Stimulated activated CD8-positive, alpha-beta memory T cell treated with anti-CD3 and anti-CD28 coated beads, Interleukin-12 subunit alpha, Interleukin-12 subunit beta, amount 100 ng/mL, for 1 hour (primary cell): Measurements from ENCODE around the gene ZEB2.

Source experiments
- DNase-seq: peaks from one replicate; pipeline ENCODE4 v3.0.0-alpha.2; 2020; ENCODE audit warnings: low read depth

Gene ZEB2

DNA sequence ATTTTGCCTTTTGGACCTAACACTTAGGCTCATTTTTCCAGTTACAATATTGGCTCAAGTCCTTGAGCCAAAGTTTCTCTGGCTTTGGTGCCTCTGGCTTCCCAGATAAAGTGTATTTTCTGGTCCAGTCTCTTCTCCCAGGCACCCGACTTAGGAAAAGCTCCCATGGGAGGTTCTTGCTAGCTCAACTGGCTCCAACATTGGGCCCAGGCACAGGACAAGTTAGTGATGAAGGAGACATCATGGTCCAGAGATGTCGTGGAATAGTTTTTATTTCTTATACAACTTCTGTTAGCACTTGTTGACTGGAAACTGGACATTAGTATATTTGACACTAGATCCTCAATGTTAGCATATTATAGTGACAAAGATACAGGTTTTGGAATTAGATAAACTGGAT is 8.2 kb upstream of the ZEB2 start:
- DNase-seq: no peak

DNA sequence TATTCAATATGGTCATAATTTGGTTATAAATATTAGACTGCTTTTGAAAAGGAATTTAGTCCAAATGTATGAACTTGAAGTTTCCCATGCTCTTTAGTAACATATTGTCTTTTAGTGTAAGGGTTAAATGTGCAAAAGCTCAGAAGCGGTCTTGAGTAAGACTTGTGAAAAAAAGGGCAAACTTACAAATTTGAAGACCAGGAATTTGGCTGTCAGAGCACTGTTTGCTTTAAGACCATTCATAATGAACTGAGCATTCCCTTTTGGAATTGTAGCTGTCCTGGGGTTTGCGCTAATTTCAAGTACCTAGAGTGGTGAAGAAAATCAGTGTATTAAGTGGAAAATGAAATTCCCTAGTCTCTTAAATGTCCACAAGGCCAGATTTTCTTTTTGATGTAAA is 6.9 kb upstream of the ZEB2 start:
- DNase-seq: no peak

DNA sequence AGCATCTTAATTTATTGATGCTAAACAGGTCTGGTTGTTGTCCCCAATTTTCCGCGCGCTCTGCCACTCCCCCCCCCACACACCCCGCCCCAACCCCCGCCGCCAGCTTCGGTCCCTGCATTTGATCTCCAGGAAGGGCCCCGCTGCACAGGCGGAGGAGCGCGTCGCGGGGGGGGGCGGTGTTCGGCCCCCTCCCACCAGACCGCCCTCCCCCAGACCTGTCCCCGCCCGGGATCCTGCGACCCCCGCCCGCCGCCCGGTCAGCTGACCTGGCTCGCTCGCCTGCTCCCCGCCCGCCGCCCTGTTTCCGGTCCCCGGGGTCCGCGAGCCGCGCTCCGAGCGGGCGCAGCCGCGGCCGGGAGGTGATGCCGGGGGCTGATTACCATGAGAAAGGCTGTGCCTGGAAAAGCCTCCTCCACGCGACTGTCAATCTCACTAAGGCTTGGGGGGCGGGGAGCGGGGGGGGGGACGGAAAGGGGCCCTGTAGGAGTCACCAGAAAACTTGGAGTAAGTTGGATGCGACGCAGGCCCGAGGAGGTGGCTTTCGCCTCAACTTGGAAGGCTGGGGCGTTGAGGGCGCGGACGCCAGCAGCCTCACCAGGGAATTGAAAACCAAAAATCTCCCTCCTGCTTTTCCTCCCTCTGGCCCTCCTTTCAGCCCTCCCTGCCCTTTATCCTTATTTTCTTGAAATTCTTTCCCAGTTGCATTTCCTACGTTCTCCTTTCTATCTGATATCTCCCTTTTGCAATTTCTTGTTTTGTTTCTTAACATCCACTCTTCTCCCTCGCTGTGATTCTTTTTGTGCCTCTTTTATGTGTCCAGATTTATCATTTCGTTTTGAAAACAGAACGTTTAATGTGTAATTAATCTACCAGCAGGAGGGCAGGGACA is 4.4 kb upstream of the ZEB2 start:
- DNase-seq: no peak

DNA sequence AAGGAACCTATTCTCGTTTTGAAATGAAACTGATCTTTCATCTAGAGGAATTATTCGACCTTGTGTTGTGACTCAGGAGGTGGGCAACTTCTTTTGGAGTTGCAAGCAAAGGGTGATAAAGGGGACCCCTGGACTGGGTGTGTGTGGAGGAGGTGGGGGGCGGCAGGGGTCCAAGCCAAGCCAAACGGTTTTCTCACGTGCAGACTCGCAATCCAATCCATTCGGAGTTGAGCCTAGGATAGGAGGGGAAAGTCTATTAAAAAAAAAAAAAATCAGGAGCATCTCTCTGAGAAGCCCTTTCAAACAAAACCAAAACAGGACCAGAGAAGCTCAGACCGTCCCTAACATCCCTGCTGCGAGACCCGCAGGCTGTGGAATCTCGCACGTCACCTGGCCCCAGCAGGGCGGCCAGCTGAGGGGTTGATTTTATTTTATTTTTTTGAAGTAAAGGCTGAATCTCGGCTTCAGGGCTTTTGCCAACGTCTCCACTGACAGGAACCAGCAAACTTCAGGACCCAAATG is 3.7 kb upstream of the ZEB2 start:
- DNase-seq: no peak

DNA sequence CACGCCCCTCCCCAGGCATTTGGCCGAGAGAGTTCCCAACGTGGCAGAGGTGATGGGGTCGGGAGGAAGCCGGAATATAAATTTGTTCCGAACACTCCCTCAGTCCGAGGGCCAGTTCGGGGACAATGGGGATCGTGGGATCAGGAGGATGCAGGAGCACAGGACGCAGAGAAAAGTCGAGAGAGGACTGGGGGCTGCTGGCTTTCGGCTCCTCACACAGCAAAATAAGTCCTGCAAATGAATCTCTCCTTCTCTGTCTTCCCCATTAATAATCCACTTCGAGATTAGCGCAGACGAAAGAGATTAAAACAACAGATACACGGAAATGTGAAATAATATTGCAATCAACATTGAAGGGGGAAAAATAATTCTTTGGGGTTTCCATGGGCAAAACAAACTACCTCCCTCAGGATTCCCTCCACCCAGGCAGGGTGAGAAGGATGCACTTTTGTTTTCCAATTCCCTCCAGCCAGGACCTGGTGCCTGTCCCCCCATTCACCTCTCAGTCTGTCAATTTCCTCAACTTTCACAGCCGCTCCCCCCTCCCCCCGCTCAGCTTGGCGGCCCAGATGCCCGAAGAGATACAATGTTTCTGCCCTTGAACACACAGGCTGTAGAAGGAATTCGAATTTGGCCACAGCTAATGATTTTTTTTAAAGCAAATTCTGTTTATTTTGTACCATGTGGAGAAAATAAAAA is 3.1 kb upstream of the ZEB2 start:
- DNase-seq: no peak

DNA sequence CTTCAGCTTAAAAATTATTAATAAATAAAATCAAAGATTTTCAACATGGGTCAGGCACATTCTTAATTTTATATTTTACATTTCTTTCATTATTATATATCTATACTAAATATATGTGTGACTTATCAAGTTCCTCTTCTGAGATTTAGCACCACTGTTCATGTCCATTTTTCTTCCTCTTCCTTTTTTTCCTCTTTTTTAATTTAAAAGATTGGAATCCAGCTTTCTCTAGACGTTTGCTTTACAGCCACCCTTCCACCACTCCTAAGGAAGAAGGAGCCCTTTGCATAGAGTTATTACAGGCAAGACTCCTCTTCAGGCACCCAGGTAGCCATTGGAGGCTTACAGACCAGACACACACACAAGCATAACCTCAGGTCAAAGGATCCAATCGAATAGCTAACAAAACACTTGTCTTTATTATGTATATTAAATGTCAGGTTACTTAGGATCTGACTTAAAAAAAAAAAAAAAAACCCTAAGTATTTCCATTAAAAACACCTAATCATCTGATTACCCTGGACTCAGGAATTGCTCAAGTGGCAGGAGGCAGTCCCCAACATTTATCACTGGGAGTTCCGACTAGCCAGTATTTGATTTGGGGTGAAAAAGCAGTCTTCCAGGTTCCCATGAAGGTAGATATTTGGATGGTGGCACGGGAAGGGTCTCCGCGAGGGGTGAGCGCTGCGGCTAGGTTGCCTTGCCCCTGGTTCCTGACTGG is 2.4 kb upstream of the ZEB2 start:
- no peak for DNase-seq

DNA sequence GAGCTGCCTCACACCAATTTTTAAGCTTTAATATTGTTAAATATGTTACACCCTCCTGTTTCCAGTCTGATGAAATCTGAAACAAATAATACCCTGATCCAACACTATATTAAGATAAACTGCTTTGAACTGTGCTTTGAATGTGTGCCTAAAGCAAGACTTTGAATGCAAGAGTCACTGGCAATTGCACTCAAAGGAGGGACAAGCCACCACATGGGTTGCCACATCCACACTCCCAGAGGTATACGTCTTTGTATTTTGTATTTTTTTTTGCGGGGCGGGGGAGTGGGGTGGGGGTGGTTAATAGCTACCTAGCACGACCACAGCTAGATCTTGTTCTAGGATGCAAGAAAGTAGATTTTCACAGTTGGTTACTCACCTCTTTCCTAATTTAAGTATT is 1.8 kb upstream of the ZEB2 start:
- DNase-seq: no peak

DNA sequence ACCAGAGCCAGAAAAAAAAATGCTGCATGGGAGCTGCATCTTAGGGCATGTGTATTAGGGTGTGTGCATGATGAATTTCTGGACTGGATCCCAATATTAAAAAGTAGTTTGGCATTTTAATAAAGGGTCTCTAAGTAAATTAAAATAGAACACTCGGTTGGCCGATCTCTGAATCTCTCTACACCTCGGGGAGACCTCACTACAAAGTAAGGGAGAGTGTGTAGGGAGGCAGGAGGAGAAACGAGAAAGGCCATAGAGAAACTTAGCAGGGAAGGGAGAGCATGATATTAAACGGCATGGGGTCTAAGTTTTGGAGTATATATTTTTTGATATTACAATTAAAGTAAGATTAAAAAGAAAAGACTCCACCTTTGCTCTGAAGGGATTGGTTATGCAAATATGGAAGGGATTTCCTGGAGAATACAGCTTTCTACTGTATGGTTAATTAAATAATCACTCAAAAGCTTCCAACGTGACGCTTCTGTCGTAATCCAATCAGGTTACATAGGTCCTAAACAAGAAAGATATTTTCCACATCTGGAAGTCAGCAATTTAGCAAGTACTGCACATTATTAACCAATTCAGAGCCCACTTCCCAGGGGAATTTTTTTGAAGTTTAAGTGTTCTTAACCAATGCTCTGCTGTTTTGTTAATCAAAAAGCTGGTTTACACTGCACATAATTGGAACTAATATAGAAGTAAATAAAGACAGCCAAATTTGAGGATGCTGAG is 1.0 kb upstream of the ZEB2 start:
- DNase-seq: no peak

DNA sequence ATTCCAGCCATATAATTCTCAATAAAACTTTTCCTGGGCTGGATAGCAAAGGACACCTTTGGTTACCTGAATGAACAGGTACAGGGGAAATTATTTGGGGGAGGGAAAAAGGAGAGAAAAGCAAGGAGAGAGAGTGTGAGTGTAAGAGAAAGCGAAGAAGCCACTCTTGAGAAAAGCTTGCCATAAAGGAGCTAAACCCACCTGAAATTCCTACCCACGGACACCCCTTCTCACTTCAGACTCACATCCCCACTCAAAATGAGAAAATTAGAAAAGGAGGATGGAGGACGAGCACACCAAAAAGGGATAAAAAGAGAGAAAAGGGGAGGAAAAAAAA is 354 bp downstream of the ZEB2 start:
- DNase-seq: no peak

DNA sequence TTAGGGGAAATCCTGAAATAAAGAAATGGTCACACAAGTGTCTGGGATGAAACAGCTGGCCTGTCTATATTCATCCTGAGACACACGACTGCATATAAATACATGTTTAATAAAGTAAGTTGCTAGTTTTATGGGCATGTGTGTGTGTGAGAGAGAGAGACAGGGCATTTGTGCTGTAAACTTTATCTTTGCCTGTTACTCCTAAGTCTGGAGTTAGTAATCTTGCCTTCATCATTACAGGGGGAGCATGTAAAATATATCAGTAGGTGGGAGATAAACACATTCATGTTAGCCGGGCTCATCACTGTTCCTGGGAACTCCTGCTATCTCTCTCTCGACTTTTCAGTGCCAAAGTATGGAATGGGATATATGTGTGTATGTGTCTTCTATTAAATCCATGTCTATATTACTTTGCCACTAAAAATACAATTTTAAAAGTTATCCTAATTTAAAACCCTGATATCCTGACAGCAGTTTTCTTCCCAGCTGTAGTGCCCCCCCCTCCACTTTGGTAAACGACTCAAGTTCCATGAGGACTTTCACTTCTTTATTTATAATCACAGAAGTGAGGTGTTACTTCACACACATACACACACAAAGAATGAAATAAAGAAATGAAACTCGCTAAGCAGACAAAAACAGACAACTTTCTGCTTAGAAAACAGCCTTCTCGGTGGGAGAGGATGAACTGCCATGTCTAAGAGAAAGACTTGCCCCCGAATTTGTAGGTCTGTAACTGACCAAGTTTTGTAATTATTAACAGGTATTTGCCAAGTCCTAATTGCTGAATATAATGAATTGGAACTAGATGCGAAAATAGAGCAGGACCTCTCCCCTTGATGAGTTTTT is 947 bp downstream of the ZEB2 start:
- no peak for DNase-seq

DNA sequence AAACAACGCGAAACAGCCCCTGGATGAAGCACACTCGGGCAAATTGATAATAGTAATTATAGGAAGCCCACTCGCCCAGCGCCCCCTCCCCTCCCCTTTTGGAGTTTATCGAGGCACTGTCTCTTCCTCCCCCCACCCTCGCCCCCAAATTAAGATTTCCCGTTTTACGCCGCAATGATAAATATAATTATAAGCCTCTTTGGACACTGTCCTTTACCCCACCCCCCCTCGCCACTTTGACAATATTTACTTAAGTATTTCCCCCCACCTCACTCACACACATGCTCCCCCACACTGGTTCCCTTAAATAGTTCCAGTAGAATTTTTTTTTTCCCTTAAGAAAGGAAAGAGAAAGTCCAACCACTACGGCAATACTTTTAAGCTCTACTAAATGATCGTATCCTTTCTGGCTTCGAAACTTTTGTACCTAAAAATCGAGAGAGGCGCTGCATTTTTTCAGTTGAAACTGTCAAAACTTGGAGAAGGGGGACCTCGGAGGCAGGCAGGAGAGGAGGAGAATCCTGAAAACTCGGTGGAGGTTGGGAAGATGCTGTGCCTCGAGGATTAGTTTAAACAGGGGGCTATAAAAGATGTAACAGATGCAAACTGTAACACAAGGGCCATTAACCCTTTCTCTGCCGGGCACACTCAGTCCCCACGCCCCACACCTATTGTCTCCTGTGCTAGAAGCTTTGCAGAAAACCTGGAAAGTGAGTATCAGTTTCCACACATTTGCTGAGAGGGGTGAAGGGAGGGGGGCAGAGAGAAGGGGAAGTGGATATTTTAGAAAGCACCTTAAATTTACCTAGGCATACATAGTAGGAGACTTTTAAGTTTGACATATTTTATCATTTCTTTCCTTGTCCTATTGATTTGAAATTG is 1.8 kb downstream of the ZEB2 start:
- DNase-seq: no peak

DNA sequence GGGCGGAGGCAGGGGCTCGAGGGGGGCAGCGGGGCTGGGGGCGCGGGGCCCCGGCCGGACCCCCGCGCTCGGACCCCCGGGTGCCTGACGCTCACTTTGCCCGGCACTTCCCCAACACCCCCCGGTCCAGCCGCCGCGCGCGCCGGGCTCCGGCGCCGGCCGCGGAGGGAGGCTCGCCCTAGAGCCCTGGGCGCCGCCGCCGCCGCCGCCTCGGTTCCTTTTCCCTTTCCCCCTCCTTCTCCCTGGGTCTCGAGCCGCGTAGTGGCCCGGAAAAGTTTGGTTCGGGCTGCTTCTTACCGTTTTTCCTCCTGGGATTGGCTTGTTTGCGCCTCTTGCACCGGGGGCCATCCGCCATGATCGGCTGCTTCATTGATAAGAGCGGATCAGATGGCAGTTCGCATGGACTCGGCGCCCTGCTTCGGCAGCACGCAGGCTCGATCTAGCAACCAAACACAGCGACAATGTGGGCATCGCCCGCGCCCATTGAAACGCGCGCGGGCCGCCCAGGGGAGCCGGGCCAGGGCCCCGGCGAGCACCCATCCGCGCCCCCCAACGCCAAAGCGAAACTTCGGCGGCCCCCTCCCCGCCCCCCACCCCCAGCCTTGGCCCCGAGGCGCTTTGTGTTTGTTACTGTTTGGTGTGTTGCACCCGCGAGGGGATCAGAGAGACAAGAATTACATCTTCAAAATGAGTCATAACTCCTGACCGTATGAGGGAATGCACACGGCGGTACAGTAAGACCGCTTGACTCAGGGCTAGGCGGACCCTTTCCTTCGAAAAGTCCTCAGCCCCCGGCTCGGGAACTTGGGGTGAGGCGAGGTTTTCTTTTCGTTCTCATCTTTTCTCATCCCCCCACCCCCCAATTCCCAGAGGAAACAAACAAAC is 2.7 kb downstream of the ZEB2 start:
- DNase-seq: no peak

DNA sequence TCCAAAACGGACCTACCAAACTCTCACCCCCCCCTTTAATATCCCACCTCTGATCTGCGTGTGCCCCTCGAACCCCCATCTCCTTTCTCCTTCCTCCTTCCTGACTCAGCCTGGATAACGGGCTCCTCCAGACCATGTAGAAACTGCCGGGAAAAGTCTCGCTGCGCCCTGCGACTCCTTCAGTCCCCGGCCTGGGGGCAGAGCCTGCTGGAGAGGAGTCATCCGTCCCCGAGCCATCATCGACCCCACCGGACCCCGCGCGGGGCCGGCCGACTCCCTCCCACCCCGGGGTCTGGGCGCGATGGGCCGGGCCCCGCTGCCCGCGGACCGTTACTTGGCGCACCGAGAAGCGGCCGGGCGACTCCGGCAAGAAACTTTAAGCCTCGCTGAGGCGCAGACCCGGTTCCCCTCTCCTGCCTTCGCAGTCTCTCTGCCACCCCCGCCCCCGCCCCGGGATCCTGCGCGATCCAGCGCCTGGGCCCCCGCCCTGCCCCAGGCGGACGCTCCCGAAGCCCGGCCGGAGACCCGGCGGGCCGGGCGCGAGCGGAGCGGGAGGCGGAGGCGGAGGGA is 3.4 kb downstream of the ZEB2 start:
- DNase-seq: no peak

DNA sequence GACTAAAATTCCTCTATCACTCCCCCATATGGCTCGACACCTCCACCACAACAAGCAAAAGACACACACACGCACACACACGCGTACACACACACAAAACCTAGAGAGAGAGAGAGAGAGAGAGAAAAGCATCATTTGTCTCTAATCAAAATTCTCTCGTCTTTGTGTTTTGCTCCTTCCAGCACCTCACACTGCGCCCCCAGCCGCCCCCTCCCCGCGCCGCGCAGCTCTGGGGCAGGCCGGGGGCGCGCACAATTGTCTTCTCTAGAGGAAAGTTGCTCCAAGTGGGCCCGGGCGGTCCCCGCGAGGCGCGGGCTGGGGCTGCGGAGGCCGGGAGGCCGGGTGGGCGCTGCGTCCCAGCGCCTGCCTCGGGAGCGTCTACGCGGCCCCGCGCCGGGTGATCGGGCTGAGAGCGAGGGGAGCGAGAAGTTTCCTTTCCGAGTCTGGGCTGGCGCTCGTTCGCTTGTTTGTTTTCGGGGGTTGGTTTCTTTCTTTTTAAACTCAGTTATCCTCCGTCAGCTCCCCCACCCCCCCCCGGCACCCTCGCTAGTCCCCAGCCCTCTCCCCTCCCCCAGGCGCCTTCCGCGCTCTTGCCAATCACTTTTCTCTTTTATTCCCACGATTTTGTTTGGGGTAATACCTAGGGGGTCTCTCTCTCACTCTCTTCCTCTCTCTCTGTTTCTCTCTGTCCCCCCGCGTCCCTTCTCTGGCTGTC is 4.1 kb downstream of the ZEB2 start:
- DNase-seq: no peak

DNA sequence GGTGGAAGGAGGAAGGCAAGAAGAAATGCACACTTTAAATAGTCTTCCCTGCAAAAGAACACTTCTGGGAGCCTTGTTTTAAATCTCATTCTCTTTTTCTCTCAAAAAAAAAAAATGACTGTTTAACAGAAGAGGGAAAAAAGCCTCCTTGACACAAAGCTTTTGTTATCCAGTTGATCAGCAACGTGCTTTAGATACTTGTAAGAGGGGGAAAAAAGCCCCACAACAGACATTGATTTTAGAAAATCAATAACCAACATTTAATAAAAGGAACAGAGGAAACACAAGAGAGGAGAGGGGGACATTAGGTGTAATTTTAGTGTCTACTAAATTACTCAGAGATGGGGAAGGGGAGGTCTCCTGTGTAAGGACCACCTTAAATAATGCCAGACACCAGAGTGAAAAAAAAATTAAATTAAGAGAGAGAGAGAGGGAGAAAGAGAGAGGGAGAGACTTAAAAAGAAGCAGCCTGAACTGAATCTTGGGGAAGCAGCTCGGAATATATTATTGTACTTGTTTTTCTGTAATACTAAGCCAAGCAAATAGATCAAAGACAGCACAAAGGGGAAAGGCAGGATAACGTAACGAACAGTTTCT is 4.7 kb downstream of the ZEB2 start:
- no peak for DNase-seq

DNA sequence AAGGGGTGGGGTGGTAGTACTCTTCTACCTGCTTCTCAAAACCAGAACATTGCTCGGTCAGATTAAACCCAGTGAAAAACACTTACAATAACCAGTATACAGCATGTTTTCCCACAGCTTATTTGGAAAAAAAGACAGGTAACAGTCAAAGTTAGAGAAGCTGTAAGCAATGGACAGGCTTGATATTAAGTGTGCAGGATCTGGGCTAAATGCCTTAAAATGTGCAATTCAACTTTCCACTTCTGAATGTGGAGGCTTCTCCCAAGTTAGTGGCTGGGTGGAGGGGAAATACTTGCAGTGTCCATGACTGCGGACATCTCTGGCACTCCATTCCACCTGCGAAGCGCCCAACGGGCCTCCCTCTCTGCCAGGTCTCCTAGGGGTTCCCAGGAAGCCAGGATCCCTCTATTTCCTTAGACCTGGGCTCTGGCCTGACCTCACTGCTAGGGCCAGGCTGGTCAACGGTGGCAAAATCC is 5.3 kb downstream of the ZEB2 start:
- no peak for DNase-seq

DNA sequence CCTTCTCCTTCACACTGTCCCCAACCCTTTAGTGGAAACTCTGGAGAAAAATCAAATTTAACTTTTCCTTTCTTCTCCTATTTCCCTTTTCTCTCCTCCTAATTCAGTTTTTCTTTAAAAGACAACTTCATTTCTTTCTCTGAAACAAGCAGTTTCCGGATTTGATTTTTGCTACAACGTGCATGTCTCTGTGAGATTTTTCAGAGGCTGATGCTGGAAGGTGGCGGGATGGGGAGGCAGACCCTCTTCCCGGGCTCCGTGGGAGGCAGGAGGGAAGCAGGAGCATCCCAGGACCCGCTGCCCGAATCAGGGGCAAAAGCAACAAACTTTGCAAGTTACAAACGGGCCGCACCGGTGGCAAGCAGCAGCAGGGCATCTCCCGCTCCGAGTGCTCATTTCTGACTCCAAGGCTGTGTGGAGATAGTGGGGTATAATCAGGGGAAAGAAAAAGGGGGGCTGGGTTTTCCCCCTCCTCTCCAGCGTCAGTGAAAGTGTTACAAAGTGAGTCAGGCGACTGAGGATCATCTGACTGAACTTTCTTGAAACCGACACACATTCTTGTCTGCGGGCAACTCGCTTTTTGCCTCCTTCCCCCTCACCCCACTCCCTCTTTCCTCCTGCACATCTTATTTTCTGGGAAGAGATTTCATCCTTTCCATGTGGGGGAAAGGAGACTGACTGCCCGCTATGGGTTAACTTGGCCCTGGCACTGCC is 6.4 kb downstream of the ZEB2 start:
- no peak for DNase-seq
